Esophagus mucosa (tissue), 1 donor: ENCODE results near the gene KLF18. TPM values are rescaled to one million over a fixed set of nuclear protein-coding genes. Genes with fewer than 3 reads are reported as not detected.
"Not testable (repeated sequence)": the region's sequence is repeated elsewhere in the genome, so short reads cannot be mapped to it uniquely, and the experiment has no call there.

Experiments used
- ATAC-seq: fragments of 200-7000 bp; cut with Tn5 transposase; one replicate; pipeline ENCODE4 v1.9.1; 2020
- total RNA-seq: library from RNA; stranded (reverse); gene quantifications from one replicate; pipeline ENCODE4 v1.2.4, GENCODE V29; 2023
- donor health status: DM: yes; HTN: yes; CAD: no.

Gene KLF18
- not detected for total RNA-seq

GRCh38 chr1:44141531-44141930, at the start of gene KLF18:
Gene KLF18, minus strand, starts transcription at chr1:44141631. Its CDS starts 0 bp downstream, at chr1:44141631.
- ATAC-seq: no peak

DNA sequence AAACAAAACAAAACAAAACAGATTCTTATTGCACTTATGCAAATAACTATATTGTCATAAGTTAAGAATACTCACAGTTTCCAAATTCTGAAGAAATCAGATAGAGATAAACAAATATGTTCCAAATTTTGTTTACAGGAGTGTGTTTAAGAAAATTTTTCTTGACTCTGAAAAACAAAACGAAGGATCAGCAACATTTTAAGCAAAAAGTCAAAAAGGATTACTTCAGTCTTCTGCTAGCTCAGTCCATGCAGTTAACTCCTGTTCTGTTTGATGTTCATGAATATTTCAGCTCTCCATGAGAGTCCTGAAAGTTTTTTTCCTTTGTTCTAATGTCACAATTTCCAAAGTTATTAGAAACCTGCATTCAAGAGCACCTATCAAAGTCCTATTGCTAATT, 33.2 kb upstream of the KLF18 start:
- ATAC-seq: no peak

DNA sequence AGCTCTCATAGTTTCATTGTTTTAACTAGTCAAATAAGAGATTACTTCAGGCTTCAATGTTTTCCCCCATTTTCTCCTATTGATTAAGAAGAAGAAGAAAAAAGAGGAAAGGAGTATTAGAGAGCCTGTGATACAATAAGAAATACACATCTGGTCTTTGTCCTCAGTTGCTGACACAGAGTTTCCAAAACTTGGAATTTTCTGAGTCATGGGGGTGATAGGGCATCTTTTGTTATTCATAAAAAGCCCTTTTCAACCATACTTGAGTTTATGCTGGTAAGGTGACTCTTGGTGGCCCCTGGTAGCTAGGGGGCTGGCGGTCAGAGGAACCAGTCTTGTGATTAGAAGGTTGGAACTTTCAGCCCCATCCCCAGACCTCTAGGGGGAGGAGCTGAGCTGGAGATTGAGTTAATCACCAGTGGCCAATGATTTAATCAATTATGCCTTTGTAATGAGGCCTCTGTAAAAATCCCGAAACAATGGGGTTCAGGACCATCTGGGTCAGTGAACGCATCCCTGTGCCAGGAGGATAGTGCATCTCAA, 28.9 kb upstream of the KLF18 start:
- no peak for ATAC-seq

DNA sequence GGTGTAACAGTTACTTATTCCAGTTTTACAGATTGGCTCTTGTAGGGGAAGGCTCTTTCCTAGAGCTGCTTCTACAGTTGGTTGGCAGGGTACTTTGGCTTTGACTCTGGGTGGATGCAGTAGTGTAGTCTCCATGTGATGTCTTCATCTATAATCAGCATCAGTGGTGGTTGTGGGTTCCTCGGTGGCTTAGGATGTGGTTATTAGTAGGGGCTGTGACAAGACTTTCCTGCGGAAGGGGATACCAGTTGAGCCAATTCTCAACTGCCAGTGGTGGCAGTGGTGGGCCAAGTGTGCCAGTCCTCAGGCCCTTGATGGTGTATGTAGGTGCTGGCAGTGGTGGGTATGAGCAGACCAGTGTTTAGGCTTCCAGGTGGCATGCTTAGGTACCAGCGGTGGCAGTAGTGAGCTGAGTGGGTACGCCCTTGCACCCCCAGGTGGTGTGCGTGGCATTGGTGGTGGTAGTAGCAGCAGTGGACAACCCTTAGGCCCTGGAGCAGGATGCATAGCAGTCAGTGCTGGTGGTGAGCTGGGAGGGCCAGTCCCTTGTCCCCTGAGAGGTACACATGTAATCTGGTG, 27.2 kb upstream of the KLF18 start:
- ATAC-seq: no peak

- ATAC-seq: no peak
Measured at GRCh38 chr1:44161546-44161945, 20.1 kb upstream of the KLF18 start.

DNA sequence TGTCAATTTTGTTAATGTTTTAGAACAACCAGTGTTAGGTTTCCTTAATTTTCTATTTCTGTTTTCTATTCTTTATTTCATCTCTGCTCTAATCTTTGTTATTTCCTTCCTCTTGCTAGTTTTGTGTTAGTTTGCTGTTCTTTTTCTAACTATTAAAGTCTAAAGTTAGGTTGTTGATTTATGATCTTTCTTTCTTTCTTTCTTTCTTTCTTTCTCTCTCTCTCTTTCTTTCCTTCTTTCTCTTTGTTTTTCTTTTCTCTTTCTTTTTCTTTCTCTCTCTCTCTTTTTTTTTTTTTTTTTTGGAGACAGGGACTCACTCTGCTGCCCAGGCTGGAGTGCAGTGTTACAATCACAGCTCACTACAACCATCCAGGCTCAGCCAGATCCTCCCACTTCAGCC, 17.4 kb upstream of the KLF18 start:
- no peak for ATAC-seq

DNA sequence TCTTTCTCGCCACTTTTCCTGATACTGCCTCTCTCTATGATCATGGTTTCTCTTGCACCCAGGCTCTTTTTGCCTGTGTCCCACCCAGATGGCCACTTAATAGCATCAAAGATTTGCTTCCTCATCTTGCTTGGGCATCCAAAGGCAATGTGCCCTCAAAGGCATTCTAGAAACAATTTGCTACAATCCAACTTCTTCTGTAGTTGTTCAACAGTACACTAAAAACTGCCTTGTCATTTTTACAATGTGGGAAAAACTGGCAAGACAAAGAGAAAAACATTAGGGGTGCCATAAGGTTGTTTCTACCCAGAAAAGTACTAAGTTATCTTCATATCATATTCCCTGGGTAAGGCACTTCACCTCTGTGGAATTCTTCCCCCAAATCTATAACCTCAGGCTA, 16.5 kb upstream of the KLF18 start:
- ATAC-seq: no peak

GRCh38 chr1:44154049-44154448, 12.6 kb upstream of the KLF18 start:
- ATAC-seq: no peak

- no peak for ATAC-seq
Measured at GRCh38 chr1:44152692-44153091, 11.3 kb upstream of the KLF18 start.

DNA sequence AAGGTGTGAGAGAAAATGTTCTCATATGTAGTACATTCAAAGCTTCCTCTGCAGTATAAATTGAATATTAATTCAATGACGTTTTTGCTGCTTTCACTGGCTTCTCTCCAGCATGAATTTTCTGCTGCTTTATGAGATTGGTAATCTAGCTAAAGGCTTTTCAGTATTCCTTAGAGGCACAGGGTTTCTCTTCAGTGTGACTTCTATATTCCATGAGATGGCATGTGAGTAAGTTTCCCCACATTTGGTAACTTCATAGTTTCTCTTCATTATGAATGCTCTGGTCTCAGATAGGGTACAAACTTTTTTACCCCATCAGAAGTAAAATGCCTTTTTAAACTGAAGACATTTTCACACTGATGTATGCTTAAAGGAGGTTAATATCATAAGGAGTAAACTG, 10.4 kb upstream of the KLF18 start:
- ATAC-seq: no peak

- ATAC-seq: no peak
Measured at GRCh38 chr1:44151332-44151731, 9.9 kb upstream of the KLF18 start.

GRCh38 chr1:44147582-44147981, 6.2 kb upstream of the KLF18 start:
- ATAC-seq: no peak

- no peak for ATAC-seq
Measured at GRCh38 chr1:44146536-44147361, 5.3 kb upstream of the KLF18 start.

- ATAC-seq: no peak
Measured at GRCh38 chr1:44144962-44145756, 3.7 kb upstream of the KLF18 start.

DNA sequence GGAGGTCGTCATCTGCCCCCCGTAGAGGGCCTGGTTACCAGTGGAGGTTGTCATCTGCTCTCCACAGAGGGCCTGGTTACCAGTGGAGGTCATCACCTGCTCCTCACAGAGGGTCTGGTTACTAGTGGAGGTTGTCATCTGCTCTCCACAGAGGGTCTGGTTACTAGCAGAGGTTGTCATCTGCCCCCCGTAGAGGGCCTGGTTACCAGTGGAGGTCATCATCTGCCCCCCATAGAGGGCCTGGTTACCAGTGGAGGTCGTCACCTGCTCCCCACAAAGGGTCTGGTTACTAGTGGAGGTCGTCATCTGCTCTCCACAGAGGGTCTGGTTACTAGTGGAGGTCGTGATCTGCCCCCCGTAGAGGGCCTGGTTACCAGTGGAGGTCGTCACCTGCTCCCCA, 1.9 kb downstream of the KLF18 start:
- not testable (repeated sequence) for ATAC-seq

DNA sequence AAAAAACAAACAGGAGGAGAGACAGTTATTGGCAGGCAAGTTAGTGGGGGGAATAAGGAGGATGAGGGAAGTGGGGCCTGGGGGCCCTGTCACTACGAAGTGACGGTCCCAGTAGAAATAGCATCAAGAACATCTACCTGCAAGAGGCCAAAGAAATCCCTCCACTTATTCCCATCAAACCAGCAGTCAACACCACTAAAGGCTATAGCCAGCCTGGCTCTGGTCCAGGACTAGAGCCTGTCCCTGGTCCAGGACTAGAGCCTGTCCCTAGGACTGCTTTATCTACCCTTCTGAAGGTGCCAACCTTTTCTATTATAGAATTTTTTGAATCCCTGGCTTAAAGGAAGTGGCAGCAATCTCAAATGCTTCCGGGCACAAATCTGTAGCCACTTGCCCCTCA, 3.2 kb downstream of the KLF18 start:
- no peak for ATAC-seq

DNA sequence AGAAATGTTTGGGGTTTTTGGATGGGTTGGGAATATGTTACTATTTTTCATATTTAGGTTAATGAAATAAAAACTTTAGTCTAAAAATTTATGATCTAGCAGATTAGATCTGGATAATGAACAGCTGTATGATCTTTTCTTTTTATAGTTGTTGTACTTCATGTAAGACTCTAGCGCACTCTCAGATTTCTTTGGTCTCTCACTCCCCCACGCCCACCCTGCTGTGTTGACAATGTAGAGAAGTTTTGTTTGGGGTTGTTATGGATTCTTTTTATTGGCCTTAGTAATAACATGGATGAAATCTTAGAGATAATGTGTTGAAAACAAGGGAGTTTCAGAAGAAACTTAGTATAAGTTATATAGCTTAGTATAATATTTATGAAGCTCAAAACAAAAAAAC, 5.5 kb downstream of the KLF18 start:
- no peak for ATAC-seq

GRCh38 chr1:44134071-44134920, 7.1 kb downstream of the KLF18 start:
- no peak for ATAC-seq

DNA sequence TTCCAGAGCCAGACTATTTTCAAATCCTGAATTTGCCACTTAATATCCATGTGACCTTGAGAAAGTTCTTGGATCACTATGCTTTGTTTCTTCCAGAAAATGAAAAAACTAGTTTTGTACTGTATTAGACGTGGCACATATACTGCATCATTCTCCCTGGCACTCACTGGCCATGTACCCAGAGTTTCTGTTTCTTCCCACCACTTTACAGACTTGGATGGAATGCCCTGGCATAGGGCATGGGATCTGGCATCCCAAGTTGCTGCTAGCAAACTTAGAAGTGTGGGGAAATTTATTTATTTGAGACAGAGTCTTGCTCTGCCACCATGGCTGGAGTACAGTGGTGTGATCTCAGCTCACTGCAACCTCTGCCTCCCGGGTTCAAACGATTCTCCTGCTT, 10.0 kb downstream of the KLF18 start:
- no peak for ATAC-seq

DNA sequence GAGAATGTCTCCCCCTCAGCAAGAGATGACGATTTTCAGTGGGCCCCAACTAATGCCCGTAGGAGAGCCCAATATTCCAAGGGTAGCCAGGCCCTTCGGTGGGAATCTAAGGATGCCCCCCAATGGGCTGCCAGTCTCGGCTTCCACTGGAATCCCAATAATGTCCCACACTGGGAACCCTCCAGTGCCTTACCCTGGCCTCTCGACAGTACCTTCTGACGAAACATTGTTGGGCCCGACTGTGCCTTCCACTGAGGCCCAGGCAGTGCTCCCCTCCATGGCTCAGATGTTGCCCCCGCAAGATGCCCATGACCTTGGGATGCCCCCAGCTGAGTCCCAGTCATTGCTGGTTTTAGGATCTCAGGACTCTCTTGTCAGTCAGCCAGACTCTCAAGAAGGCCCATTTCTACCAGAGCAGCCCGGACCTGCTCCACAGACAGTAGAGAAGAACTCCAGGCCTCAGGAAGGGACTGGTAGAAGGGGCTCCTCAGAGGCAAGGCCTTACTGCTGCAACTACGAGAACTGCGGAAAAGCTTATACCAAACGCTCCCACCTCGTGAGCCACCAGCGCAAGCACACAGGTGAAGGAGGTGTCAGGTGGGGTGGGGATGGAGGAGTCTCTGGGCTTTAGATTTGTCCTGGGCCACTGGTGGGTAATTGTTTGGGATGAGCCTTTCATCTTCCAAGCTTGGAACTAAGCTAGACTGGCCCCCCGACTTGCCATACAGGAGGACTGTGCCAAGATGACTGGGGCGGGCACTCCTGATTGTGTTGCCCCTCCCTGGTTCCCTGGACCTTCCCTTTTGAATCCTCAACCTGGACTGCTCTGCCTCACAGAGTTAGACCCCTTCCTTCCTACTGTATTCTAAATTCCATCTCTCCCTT, 11.6 kb downstream of the KLF18 start:
- ATAC-seq: no peak

- no peak for ATAC-seq
Measured at GRCh38 chr1:44120398-44120949, 21.0 kb downstream of the KLF18 start.
